Measurements from ENCODE around the gene TMCC1.
A peak's percentile ranks its signal among the peaks of the same experiment; 100 is the strongest.

- TF ChIP-seq, protein P1, sequence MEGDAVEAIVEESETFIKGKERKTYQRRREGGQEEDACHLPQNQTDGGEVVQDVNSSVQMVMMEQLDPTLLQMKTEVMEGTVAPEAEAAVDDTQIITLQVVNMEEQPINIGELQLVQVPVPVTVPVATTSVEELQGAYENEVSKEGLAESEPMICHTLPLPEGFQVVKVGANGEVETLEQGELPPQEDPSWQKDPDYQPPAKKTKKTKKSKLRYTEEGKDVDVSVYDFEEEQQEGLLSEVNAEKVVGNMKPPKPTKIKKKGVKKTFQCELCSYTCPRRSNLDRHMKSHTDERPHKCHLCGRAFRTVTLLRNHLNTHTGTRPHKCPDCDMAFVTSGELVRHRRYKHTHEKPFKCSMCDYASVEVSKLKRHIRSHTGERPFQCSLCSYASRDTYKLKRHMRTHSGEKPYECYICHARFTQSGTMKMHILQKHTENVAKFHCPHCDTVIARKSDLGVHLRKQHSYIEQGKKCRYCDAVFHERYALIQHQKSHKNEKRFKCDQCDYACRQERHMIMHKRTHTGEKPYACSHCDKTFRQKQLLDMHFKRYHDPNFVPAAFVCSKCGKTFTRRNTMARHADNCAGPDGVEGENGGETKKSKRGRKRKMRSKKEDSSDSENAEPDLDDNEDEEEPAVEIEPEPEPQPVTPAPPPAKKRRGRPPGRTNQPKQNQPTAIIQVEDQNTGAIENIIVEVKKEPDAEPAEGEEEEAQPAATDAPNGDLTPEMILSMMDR (IDR thresholded peaks at IDR 0.05; ENCODE audit: low read depth, low read length, missing input control), result no peak
- TF ChIP-seq RAD21 (IDR thresholded peaks at IDR 0.05), result peak; percentile 20 to 26
- TF ChIP-seq EGR1 (IDR thresholded peaks at IDR 0.05; ENCODE audit: low read depth in 2 of 2), result no peak
- peak; percentile 92 for TF ChIP-seq YY1 (IDR thresholded peaks at IDR 0.05)
- peak; percentile 65 for TF ChIP-seq ZBTB33 (IDR thresholded peaks at IDR 0.05)
- no peak for TF ChIP-seq TAF1 (conservative IDR thresholded peaks at IDR 0.05)
- peak; percentile 75 for TF ChIP-seq ATF3 (IDR thresholded peaks at IDR 0.05)
- TF ChIP-seq MAX (IDR thresholded peaks at IDR 0.05), result peak; percentile 40
- TF ChIP-seq GABPA (IDR thresholded peaks at IDR 0.05 in 1 of 2, conservative IDR thresholded peaks at IDR 0.05 in 1 of 2), result no peak
Observed at GRCh38 chr3:129686941-129687340, 206.6 kb downstream of the TMCC1 start.

Data from liver (tissue), 3 donors.